Measurements from ENCODE around the gene MYCT1.

DNA sequence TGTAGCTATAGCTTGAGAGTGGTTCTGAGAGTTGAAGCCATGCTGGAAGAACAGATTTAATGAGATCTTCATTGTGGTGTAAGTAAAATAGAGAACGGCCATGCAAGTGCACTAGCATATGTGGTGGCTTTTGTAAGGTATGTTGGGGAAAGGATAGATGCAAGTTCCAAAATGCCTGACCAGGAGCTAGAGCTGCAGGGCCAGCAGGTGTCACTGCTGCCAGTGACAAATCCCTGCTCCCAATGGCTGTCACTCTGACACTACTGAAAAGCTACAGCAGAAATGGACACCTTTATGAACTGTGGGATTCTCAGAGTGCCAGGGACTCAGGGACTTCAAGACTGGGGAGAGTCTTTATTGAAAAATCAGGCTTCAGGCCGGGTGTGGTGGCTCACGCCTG lies 29.8 kb downstream of the MYCT1 start:
- TF ChIP-seq, protein P1, sequence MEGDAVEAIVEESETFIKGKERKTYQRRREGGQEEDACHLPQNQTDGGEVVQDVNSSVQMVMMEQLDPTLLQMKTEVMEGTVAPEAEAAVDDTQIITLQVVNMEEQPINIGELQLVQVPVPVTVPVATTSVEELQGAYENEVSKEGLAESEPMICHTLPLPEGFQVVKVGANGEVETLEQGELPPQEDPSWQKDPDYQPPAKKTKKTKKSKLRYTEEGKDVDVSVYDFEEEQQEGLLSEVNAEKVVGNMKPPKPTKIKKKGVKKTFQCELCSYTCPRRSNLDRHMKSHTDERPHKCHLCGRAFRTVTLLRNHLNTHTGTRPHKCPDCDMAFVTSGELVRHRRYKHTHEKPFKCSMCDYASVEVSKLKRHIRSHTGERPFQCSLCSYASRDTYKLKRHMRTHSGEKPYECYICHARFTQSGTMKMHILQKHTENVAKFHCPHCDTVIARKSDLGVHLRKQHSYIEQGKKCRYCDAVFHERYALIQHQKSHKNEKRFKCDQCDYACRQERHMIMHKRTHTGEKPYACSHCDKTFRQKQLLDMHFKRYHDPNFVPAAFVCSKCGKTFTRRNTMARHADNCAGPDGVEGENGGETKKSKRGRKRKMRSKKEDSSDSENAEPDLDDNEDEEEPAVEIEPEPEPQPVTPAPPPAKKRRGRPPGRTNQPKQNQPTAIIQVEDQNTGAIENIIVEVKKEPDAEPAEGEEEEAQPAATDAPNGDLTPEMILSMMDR (IDR thresholded peaks at IDR 0.05), result no peak
- TF ChIP-seq POLR2A (IDR thresholded peaks at IDR 0.05), result no peak
